HG03095 (cell line): ENCODE results near the gene KCNG3.
"Not testable (repeated sequence)": the region's sequence is repeated elsewhere in the genome, so short reads cannot be mapped to it uniquely, and the experiment has no call there.

Experiments
- ATAC-seq: cut with Tn5 transposase; IDR thresholded peaks from one replicate; pipeline ENCODE4 v1.9.1; 2021; ENCODE audit warnings: moderate library complexity; ENCODE audit not compliant: unreplicated experiment

Gene KCNG3

DNA sequence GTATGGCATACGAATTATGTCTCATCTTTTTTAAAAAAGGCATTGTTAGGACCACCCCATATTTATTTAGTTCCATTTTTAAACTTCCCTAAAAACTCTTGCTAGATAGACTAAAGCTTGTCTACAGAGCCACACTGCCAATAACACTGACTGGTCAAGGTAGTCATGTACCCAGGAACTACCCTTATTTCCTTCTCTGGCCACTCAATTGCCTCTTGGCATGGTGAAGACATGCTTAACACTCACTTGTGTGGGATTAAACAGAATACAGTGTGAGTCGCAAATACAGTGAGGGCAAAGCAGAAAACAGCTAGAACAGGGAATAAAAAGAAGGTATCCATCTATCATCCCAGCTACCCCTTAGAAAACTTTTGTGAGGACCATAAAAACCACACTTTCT lies 57.4 kb downstream of the KCNG3 start:
- ATAC-seq = no peak

DNA sequence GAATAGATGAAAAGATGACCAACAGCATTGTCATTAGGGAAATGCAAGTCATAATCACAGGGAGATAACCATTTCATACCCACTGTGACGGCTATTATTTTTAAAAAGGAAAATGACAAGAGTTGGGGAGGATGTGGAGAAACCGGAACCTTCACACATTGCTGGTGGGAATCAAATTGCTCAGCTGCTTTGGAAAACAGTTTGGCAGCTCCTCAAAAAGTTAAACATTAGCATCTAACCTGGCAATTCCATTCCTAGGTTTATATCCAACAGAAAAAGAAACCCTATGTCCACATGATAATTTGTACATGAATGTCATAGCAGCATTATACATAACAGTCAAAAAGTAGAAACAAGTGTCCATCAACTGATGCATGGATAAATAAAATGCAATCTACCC lies 58.2 kb downstream of the KCNG3 start:
- no peak for ATAC-seq

DNA sequence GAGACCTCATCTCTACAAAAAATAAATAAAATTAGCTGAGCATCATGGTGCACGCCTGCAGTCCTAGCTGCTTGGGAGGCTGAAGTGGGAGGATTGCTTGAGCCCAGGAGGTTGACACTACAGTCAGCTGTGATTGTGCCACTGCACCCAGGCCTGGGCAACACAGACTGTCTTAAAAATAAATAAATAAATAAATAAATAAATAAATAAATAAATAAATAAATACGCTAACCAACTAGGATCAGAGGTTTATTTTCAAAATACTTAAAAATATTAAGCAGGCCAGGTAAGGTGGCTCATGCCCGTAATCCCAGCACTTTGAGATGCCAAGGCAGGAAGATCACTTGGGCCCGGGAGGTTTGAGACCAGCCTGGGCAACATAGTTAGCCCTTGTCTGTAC lies 63.6 kb downstream of the KCNG3 start:
- no peak for ATAC-seq

DNA sequence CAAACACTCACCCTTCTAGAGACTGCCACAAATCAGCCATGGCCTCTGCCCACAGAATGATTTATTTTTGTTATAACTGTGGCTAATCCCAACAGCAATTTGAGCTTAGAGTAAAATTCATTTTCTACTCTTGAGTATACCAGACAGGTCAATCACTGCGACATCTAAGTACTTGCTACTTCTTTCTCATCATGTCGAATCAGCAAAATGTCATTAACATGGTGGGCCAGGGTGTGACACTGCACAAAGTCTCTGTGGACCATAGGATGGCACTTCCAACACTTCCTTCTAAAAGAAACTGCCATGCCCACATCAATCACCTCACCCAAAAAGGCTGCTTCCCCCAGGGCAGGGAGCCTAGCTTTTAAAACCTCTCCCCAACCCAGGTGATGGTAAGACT lies 64.4 kb downstream of the KCNG3 start:
- no peak for ATAC-seq

DNA sequence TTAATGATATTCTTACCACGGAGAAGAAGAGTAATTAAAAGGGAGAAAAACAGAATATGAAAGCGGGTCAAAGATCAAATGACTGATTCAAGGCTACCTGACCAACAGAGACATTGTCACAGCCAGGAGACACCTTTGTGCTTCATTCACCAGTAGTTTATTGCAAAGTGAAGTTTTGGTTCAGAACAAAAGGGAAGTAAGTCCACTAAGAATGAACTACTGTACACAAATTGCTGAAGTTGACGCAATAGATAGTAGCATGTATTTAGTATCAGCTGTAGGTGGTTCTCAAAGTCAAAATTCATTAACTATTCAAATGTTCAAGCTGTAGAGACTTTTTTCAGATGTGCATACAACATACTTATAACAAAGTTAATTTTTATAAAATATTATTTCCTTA lies 68.1 kb downstream of the KCNG3 start:
- no peak for ATAC-seq

DNA sequence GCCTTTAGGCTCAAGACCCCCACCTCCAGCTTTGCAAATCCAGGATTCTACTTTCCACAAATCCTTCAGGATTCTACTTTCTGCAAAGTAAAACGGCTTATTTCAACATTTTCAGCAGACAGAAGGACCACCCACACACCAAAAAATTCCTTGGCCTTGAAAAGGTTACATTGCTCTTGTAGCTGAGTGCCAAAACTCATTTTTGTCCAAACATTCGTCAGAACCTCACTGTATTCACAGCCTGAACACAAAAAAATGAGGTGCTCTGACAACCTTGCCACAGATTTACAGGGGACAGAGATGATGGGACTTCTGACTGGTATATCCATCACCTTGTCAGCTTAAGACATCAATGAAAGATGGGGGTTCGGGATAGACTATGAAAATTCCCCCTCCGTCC lies 69.7 kb downstream of the KCNG3 start:
- no peak for ATAC-seq

DNA sequence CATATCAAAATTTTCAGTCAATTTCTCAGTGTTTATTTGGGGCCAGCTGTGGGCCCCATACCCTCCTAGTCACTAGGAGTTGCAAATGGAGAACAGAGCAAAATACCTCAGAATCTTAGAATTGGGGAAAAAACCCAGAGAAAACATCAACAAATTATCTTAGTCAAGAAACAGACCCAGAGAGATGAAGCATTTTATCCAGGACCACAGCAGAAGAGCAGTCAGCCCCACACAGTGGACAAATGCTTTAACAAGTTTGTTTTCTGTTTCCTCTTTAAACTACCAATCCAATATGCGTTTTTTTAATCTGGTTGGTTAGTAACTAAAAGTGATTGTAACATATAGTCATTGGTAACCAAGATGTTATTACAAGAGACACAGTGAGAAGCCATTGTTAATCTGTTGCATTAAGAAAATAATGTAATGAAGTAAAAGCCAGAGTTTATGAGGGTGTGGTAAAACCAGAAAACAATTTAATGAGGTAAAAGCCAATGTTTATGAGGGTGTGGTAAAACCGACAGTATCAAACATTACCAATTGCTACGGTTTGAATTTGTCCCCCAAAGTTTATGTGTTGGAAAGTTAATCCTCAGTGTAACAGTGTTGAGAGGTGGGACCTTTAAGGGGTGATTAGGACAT lies 72.1 kb downstream of the KCNG3 start:
- ATAC-seq = no peak

DNA sequence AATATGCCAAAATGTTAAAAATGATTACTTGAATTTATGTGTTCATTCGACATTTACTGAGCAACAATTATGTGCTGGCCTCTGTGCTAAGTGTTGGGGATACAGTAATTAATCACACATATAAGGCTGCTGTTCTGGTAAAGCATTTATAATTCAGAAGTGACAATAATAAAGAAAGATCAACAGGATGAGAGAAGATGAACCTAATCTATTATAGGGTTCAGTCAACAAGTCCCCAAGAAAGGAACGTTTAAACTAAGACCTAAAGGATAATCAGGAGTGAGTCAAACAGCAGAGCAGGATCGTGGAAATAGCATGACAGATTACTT lies 72.7 kb downstream of the KCNG3 start:
- no peak for ATAC-seq

DNA sequence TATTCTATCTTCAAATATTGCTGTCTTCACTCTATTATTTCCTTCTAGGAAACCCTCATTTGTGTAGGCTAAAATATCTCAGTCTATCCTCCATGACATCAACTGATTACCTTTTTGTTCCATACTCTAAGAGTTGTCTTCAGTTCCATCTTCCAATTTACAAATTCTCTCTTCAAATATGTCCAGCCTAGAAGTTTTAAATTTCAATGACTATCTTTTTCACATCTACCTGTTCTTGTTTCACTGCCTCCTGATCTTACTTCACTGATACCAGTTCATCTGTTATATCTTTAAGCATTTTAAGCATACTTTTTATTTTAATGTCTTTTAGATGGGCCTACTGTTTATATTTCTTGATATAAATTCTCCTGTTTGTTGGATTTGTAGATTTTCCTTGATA lies 79.1 kb downstream of the KCNG3 start:
- ATAC-seq = no peak

DNA sequence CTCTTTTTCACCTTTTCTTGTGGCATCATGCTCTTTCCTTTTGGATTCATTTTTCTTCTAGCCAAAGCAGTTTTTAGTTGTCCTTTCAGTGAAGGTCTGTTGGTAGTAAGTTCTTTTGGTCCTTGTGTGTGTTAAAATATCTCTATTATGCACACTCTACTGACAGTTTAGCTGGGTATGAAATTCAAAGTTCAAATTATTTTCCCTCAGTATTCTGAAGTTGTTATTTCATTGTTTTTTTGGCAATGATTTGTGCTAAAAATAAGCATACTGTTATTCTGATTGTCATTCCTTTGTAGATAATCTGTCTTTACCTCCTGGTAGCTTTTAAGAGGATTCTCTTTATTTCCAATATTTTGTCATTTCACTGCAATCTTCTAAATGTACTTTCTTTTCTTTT lies 79.6 kb downstream of the KCNG3 start:
- ATAC-seq = no peak

DNA sequence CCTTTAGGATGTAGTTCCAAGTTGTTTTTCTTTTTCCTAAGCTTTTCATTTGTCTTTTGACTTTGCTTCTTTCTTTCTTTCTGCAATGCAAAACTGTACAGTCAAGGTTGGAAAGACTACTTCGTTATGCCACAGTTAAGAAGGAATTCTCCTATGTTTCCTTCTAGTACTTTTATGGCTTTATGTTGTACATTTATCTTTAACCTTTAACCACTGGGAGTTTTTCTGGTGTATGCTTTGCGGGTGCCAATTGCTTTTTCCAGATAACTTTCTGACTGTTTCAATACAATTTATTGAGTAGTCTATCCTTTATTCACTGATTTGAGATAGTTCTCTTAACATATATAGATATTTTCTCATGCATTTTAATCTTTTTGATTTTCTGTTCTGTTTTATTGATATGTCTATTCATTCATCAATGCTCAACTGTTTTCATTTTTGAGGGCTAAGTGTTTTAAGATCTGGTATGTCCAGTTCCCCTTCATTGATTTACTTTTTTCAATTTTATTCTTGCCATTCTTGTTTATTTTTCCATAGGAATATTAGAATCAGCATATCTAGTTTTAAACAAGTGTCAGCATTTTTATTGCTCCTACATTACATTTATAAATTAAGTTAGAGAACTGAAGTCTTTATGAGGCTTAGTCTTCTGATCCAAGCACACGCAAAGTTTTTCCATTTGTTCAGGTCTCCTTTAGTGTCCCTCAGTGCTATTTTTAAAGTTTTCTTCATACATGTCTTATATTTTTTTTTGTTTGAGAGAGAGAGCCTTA lies 82.9 kb downstream of the KCNG3 start:
- ATAC-seq = no peak

DNA sequence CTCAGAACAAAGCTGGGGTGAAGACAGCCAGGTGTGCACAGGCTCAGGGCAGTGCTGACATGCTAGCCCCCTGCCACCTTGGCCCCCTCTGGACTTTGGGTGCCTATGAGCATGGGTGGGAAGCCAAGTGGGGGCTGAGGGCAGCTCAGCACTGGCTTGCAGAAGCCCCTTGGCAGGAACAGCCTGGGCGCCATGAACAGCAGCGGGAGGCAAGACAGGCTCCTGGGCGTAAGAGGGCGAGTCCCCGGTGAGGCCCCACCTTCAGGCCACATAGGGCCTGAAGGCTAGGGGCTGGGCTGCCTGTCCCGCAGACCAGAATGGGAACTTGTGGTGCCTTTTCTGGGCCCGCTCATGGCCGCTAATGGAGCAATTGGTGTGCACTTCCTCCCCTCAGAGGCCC lies 85.8 kb downstream of the KCNG3 start:
- no peak for ATAC-seq

DNA sequence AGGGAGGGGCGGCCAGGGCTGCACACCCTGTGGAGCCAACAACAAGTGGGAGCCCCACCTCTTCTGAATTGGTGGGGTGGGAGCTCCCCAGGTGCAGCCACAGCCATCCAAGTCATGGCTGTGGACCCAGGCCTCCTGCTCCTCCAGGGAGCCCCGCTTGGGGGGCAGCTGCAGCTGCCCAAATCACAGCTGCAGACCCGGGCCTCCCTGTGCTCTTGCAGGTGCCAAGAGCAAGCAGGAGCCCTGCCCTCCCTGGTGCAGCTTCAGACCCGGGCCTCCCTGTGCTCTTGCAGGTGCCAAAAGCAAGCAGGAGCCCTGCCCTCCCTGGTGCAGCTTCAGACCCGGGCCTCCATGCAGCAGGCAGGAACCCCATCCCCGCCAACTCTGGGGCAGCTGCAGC lies 86.3 kb downstream of the KCNG3 start:
- no peak for ATAC-seq

DNA sequence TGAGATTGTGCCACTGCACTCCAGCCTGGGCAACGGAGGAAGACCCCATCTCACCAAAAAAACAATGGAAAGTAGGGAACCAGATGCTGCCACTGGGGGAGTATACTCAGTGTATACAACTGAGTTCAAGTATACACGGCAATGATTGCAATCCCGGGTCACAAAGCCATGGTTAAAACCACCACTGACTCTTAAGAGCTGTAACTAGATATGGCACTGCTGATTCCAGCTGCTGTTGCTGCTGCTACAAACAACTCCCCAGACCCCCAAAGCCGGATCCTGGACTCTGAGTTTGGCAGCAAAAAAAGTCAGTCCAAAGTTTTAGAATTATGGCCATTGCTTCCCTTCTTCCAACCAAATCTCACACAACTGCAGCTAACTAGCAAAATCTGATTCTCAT lies 89.1 kb downstream of the KCNG3 start:
- no peak for ATAC-seq

DNA sequence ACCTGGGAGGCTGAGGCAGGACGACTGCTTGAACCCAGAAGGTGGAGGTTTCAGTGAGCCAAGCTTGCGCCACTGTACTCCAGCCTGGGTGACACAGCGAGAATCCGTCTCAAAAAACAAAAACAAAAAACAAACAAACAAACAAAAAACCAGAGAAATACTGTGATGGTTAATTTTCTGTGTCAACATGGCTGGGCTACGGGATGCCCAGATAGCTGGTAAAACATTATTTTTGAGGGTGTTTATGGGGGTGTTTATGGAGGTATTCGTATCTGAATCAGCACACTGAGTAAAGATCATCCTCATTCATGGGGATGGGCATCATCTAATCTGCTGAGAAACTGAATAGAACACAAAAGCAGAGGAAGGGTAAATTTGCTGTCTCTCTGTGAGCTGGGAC lies 92.0 kb downstream of the KCNG3 start:
- no peak for ATAC-seq

DNA sequence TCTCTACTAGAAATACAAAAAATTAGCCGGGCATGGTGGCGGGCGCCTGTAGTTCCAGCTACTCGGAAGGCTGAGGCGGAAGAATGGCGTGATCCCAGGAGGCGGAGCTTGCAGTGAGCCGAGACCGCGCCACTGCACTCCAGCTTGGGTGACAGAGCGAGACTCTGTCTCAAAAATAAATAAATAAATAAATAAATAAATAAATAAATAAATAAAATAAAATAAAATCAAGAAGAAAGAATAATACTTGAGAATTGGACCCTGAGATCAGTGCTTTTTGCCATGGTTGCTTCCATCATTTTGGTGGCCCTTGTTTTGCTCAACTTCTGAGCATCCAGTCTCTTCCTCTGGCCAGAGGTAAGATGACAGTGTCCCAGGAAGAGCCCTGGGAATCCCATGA lies 95.7 kb downstream of the KCNG3 start:
- ATAC-seq = not testable (repeated sequence)

DNA sequence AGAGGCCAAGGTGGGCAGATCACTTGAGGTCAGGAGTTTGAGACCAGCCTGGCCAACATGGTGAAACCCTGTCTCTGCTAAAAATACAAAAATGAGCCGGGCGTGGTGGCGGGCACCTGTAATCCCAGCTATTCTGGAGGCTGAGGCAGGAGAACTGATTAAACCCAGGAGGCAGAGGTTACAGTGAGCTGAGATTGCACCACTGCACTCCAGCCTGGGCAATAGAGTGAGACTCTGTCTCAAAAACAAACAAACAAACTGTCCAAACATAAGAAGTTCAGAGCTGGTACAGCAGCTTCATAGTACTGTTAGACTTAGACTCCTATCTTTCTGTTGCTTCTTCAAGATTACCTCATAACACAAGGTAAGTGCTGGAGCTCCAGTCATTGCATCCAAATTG lies 100.5 kb downstream of the KCNG3 start:
- not testable (repeated sequence) for ATAC-seq

DNA sequence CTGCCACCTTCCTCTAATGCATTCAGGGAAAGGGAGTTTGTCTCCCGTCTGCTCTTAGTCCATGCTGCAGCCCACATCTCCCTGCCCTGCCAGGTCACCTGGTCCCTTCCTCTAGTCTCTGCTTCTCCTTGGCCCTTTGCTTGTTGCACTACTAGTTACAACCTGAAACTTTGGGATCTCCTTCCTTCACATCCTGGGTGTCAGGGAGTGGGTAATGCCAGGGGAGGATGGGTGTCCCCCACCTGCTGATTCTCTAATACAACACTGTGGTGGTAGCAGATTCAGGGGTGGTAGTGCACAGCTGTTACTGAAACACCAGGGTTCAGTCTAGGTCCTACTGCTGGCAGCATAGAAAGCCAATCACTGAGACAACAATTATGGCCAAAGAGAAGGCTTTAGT lies 101.6 kb downstream of the KCNG3 start:
- no peak for ATAC-seq
